Cardiac muscle cell (in vitro differentiated cells and primary cell): ENCODE measurements around the gene CTTNBP2NL. TPM values are rescaled to one million over a fixed set of nuclear protein-coding genes. Genes with fewer than 3 reads are reported as not detected.
"Not testable (repeated sequence)": the region's sequence is repeated elsewhere in the genome, so short reads cannot be mapped to it uniquely, and the experiment has no call there.

Experiments used
- DNase-seq, 2 donors: peaks; one replicate each; pipeline versions ENCODE4 v3.0.0 to v3.0.0-alpha.2; 2010 to 2017; ENCODE audit warnings: low read depth in 1 of 2, low spot score in 1 of 2
- H3K27ac ChIP-seq: fragments of 200-600 bp; sonication (generic); 2 replicates; pipeline ENCODE4 v1.5.1; 2016
- H3K27me3 ChIP-seq: fragments of 200-600 bp; sonication (generic); 2 replicates; pipeline ENCODE4 v1.6.0; 2016; ENCODE audit warnings: control low read depth
- H3K36me3 ChIP-seq: fragments of 200-600 bp; sonication (generic); 2 replicates; pipeline ENCODE4 v1.5.1; 2016; ENCODE audit warnings: control low read depth
- H3K4me1 ChIP-seq: fragments of 200-600 bp; sonication (generic); 2 replicates; pipeline ENCODE4 v1.8.1; 2017; ENCODE audit warnings: low read depth, mild to moderate bottlenecking, mixed run types
- H3K4me3 ChIP-seq: fragments of 200-600 bp; sonication (generic); 2 replicates; pipeline ENCODE4 v1.5.1; 2016; ENCODE audit warnings: mild to moderate bottlenecking
- H3K9me3 ChIP-seq: fragments of 200-600 bp; sonication (generic); 2 replicates; pipeline ENCODE4 v1.5.1; 2017; ENCODE audit warnings: low read depth, mild to moderate bottlenecking, control low read depth
- polyA plus RNA-seq: library from polyadenylated mRNA; unstranded; fragments of >200 nt; fragmentation: Nextera tagmentation; extraction: Ambion mirVana; gene quantifications from 2 replicates; pipeline ENCODE4 v1.2.1, GENCODE V29; 2016
- total RNA-seq: library from RNA; depleted of rRNA; stranded (reverse); fragments of >200 nt; gene quantifications from 2 replicates; pipeline ENCODE4 v1.2.3, GENCODE V29; 2016
- TF ChIP-seq, protein P1 (sequence below): IDR thresholded peaks from 2 replicates; pipeline ENCODE4 v1.5.1; 2012; ENCODE audit warnings: low read depth, mild to moderate bottlenecking, low read length

The CTTNBP2NL gene
- total and polyA plus RNA-seq, 2 experiments from 2014 or later = 9.2 to 13.1 TPM

- H3K36me3 ChIP-seq = peaks cover 21% of the 10 kb centered on the region
- no peak overlapping the region for H3K27ac ChIP-seq
- DNase-seq = no peak
- TF ChIP-seq, protein P1, sequence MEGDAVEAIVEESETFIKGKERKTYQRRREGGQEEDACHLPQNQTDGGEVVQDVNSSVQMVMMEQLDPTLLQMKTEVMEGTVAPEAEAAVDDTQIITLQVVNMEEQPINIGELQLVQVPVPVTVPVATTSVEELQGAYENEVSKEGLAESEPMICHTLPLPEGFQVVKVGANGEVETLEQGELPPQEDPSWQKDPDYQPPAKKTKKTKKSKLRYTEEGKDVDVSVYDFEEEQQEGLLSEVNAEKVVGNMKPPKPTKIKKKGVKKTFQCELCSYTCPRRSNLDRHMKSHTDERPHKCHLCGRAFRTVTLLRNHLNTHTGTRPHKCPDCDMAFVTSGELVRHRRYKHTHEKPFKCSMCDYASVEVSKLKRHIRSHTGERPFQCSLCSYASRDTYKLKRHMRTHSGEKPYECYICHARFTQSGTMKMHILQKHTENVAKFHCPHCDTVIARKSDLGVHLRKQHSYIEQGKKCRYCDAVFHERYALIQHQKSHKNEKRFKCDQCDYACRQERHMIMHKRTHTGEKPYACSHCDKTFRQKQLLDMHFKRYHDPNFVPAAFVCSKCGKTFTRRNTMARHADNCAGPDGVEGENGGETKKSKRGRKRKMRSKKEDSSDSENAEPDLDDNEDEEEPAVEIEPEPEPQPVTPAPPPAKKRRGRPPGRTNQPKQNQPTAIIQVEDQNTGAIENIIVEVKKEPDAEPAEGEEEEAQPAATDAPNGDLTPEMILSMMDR = no peak
- no peaks in the 10 kb centered on the region for H3K9me3 ChIP-seq
- H3K27me3 ChIP-seq = no peaks in the 10 kb centered on the region
- peaks cover 4% of the 10 kb centered on the region for H3K4me1 ChIP-seq
- H3K4me3 ChIP-seq = no peak overlapping the region
Measured at GRCh38 chr1:112461200-112461871, 65.3 kb downstream of the CTTNBP2NL start.

DNA sequence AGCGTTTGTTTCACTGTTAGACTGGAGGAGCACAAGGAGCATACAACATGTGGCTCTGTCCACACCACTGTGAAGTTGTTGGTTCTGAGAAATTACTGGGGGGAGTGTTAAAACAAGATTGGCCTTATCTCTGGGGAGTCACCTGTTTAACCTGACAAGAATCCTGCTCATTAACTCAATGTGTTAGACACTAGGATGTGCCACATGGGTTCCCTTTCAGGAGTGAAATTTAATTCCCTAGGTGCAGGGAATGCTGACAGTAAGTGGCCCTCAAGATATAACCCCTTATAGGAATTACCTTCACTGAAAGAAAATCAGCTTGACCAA, 66.9 kb downstream of the CTTNBP2NL start:
- peaks cover 4% of the 10 kb centered on the region for H3K4me1 ChIP-seq
- H3K27ac ChIP-seq = no peak overlapping the region
- H3K9me3 ChIP-seq = no peaks in the 10 kb centered on the region
- H3K4me3 ChIP-seq = no peak overlapping the region
- no peak for DNase-seq
- peaks cover 7% of the 10 kb centered on the region for H3K36me3 ChIP-seq
- H3K27me3 ChIP-seq = no peaks in the 10 kb centered on the region
- TF ChIP-seq, protein P1 = no peak

DNA sequence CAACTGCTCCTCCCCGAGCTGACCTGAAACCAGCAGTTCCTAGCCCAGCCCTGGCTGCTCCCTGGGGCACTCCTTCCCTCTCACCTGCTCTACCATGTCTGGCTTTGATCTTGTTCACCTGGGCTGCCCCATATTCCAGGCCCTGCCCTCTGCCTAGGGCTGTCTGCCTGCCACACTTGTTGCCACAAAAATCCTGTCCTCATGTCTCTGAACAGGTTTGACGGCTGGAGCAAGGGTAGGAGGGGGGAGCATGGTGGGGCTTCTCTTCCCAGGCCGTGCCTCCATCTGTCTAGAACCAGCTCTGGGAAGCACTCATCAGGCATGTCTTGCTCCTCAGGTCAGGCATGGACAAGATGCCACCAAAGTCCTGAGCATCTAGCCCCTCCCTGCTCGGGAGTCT, 68.5 kb downstream of the CTTNBP2NL start:
- Histone ChIP-seq H3K9me3 (no peaks in the 10 kb centered on the region), H3K27ac (no peak overlapping the region), H3K4me1 (peaks cover 4% of the 10 kb centered on the region), H3K36me3 (no peaks in the 10 kb centered on the region), H3K4me3 (no peak overlapping the region), H3K27me3 (no peaks in the 10 kb centered on the region)
- TF ChIP-seq, protein P1 = no peak
- no peak for DNase-seq

- H3K36me3 ChIP-seq = no peaks in the 10 kb centered on the region
- TF ChIP-seq, protein P1 = no peak
- no peak overlapping the region for H3K27ac ChIP-seq
- peak in 1 of 2 donors; percentile 42 for DNase-seq
- H3K9me3 ChIP-seq = no peaks in the 10 kb centered on the region
- H3K27me3 ChIP-seq = no peaks in the 10 kb centered on the region
- peaks cover 4% of the 10 kb centered on the region for H3K4me1 ChIP-seq
- H3K4me3 ChIP-seq = no peak overlapping the region
Measured at GRCh38 chr1:112465122-112465521, 69.1 kb downstream of the CTTNBP2NL start.

- Histone ChIP-seq H3K9me3 (no peaks in the 10 kb centered on the region), H3K27ac (no peak overlapping the region), H3K4me3 (peak overlapping the region; percentile 9), H3K4me1 (peaks cover under 1% of the 10 kb centered on the region), H3K27me3 (no peaks in the 10 kb centered on the region), H3K36me3 (no peaks in the 10 kb centered on the region)
- TF ChIP-seq, protein P1 = peak; percentile 80
- peak; percentile 96 to 98 for DNase-seq
Measured at GRCh38 chr1:112466078-112466660, 70.2 kb downstream of the CTTNBP2NL start.

GRCh38 chr1:112470324-112470723, 74.3 kb downstream of the CTTNBP2NL start:
- DNase-seq = not testable (repeated sequence)

More at GRCh38 chr1:112470324-112470723, 74.3 kb downstream of the CTTNBP2NL start:
- not testable (repeated sequence) for H3K4me1 ChIP-seq, H3K36me3 ChIP-seq, H3K27ac ChIP-seq, H3K4me3 ChIP-seq, H3K27me3 ChIP-seq, H3K9me3 ChIP-seq
